Thyroid gland (tissue), 4 donors: Measurements from ENCODE around the gene CBX1.

Source experiments
- POLR2A ChIP-seq, 2 donors: fragments of 450-650 bp; IDR thresholded peaks; one replicate each; pipeline ENCODE4 v1.6.1; 2017; ENCODE audit warnings: antibody characterized with exemption in 2 of 2, mild to moderate bottlenecking in 2 of 2, moderate library complexity in 1 of 2
- TF ChIP-seq, protein P1 (sequence below), 6 experiments: fragments of 200-600 bp in 3 of 6; fragments of 450-650 bp in 3 of 6; sonication (generic) in 3 of 6; IDR thresholded peaks; one replicate each; pipeline ENCODE4 v1.5.1; 2016 to 2019; ENCODE audit warnings: antibody characterized with exemption in 6 of 6, mild to moderate bottlenecking in 2 of 6, inconsistent platforms in 1 of 6, moderate library complexity in 1 of 6

DNA sequence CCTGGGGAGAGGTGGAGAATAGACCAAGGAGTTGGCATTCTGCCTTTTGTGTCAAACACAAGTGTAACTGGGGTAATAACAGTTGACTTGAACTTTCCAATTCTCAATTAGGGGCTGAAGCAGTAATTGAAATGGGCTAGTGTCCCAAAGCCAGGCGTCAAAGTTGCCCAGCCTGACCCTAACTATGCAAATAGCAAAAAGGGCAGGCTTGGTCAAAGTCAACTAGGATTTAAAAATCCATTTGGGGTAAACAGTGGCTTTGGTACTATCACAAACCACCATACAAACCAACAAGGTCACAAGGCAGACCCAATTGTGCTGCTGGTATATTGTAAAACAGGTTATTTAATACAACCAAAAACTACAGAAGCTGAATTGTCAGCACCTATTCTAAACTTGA lies 35.1 kb downstream of the CBX1 start:
- TF ChIP-seq POLR2A (IDR thresholded peaks at IDR 0.05), result no peak
- TF ChIP-seq, protein P1, sequence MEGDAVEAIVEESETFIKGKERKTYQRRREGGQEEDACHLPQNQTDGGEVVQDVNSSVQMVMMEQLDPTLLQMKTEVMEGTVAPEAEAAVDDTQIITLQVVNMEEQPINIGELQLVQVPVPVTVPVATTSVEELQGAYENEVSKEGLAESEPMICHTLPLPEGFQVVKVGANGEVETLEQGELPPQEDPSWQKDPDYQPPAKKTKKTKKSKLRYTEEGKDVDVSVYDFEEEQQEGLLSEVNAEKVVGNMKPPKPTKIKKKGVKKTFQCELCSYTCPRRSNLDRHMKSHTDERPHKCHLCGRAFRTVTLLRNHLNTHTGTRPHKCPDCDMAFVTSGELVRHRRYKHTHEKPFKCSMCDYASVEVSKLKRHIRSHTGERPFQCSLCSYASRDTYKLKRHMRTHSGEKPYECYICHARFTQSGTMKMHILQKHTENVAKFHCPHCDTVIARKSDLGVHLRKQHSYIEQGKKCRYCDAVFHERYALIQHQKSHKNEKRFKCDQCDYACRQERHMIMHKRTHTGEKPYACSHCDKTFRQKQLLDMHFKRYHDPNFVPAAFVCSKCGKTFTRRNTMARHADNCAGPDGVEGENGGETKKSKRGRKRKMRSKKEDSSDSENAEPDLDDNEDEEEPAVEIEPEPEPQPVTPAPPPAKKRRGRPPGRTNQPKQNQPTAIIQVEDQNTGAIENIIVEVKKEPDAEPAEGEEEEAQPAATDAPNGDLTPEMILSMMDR (IDR thresholded peaks at IDR 0.05), result no peak
